IPS-11a (cell line): ENCODE data around the gene DNASE1L2.

Experiments used
- H3K4me3 ChIP-seq: one replicate; pipeline ENCODE4 v1.5.1; 2013; ENCODE audit warnings: low read depth, low read length, control low read depth

DNASE1L2 gene, protein sequence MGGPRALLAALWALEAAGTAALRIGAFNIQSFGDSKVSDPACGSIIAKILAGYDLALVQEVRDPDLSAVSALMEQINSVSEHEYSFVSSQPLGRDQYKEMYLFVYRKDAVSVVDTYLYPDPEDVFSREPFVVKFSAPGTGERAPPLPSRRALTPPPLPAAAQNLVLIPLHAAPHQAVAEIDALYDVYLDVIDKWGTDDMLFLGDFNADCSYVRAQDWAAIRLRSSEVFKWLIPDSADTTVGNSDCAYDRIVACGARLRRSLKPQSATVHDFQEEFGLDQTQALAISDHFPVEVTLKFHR

DNA sequence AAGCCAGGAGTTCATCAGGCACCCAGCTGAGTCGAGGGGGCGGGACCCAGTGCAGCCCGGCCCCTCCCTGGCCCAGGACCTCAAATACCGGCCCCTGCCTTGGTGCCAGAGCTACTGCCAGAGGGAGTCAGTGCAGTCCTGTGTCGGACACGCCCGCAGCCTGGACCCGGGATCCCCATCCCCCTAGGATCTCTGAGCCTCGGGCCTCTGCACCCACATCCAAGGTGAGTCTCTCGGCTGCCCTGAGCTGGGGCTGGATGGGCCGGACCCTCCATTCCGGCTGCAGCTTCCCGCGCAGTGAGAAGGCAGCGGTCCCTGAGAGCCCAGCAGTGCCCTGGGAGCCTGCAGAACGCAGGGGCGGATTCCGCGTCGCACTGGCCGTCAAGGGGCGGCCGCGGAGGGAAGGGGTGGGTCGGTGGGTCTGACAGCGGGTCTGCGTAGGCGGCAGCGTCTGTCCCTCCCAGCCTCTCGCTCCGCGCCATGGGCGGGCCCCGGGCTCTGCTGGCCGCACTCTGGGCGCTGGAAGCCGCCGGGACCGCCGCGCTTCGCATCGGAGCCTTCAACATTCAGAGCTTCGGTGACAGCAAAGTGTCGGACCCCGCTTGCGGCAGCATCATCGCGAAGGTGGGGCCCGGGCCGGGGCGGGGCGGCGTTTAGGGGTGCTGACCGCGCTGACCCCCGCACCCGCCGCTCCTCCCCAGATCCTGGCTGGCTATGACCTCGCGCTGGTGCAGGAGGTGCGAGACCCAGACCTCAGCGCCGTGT, at the start of gene DNASE1L2:
Gene DNASE1L2 (plus strand): TSS at position 108 of the 765 bp plus-strand sequence. CDS start 373 bp downstream, at position 481.
- H3K4me3 ChIP-seq, result peak within 1 kb of the TSS; percentile 13

DNA sequence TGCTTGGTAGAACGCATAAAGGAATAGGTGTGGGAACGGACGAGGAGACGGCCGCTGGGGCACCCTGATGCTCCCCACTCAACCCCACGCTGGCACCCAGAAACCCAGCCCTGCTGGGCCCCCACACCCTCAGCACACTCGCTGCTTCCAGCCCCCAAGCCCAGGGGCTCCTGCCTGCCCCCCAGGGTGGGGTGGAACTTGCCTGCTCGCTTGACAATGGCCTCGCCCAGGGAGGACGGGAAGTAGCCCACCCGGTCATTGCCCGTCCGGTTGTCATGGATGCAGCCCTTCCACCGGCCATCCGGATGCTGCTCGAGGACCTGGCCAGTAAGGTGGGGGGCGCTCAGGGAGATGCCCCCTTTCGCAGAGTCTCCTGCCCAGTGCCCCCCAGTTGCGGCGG, 49.7 kb upstream of the DNASE1L2 start:
- no peak overlapping the region for H3K4me3 ChIP-seq

DNA sequence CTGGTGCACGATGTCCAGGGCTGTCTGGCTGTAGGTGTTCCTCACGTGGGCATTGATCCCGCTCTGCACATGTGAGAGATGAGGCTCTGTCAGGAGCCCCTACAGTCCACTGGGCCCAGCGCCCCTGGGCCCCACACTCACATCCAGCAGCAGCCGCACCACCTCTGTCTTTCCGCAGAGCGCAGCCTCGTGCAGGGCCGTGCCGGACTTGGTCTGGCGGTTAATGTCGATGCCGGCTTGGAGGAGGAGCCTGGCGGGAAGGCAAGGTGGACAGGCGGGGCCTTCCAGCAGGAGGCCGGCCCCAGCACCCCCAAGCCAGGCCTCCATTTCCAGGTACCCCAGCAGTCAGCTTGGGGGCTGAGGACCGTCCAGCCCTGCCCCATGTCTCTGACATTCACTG, 49.0 kb upstream of the DNASE1L2 start:
- no peak overlapping the region for H3K4me3 ChIP-seq

DNA sequence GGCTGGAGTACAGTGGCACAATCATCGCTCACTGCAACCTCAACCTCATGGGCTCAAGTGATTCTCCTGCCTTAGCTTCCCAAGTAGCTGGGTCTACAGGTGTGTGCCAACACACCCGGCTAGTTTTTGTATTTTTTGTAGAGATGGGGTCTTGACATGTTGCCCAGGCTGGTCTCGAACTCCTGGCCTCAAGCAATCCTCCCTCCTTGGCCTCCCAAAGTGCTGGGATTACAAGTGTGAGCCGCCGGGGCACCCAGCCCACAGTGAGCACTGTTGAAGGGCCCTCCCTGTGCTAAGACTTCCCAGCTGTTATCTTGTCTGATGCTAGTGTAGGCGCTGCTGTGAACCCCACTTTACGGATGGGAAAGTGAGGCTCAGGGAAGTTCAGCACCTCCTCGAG, 47.8 kb upstream of the DNASE1L2 start:
- H3K4me3 ChIP-seq, result no peak overlapping the region

DNA sequence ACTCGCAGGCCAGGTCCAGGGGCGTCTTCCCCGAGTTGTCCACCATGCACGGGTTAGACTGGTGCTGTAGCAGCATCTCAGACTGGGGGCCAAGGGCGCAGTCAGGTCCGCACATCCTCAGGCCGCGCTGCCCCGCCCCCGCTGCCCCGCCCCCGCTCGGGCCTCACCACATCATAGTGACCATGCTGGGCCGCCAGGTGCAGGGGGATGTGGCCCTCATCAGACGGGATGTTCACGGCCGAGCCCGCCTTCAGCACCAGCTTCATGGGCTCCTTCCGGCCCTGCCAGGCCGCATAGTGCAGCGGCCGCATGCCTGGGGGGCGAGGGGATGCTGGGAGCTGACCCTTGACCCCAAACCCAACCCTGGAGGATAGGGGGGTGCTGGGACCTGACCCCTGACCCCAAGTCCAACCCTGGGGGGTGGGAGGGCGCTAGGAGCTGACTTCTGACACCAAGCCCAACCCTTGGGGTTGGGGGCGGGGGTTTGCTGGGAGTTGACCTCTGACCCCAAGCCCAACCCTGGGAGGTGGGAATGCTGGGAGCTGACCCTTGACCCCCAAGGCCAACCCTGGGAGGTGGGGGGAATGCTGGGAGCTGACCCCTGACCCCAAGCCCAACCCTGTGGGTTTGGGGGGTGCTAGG, 46.9 kb upstream of the DNASE1L2 start:
- H3K4me3 ChIP-seq, result no peak overlapping the region

DNA sequence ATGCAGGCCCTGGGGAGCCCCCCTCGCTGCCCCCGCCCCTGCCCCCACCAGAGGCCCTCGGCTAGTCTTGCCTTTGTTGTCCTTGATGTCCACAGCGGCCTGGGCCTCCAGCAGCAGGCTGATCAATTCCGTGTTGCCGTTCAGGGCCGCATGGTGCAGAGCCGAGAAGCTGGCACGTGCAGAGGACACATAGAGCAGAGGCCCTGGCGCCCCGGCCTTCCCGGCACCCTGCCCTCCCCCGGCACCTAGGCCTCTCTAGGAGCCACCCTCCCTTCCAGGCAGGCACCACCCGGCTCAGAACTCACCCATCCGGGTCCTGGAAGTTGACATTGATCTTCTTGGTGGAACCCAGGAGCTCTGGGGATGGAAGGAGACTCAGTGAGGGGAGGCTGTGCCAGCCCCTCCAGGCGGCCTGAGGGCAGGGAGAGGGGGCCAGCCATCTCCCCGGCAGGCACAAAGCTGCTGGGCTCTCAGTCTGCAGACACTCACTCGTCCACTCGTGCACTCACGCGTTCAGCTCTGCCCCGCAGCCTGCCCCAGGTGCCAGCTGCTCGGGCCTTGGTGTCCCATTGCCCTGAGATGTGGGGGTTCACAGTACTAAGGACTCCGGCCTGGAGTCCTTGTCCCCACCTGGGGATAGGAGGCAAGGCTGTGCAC, 46.1 kb upstream of the DNASE1L2 start:
- H3K4me3 ChIP-seq, result no peak overlapping the region

DNA sequence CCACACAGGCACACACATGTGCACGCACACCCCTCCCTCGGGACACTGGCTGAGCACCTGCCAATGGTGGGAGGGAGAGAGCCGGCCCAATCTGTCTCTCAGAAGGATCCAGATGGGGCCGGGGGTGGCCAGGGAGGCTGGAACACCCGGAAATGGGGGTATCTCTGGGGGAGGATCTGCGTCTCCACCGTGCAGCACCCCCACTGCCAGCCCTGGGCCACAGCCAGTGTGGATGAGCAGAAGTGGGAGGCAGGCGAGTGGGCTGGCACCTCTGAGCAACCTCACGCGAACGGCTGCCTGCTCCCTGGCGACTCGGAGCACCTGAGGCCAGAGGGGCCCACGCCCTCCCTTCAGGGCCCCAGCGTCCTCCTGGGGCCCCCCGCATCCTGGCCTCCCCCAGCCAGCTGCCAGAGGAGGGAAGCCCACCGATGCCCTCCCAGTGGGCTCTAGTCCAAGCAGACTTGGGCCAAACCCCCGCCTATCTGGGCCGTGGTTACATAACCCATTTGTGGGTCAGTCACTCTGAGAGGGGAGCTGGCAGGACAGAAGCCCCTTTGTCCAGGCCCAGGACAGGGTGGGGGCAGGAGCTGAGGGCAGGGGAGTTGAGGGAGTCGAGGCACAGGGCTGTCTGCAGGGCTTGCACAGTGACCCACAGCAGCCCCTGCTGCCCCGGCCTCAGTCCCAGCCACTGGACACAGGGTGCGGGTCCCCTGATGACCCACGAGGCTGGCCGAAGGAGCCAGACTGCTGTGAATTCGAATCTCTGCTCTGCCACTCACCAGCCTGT, 45.4 kb upstream of the DNASE1L2 start:
- no peak overlapping the region for H3K4me3 ChIP-seq

DNA sequence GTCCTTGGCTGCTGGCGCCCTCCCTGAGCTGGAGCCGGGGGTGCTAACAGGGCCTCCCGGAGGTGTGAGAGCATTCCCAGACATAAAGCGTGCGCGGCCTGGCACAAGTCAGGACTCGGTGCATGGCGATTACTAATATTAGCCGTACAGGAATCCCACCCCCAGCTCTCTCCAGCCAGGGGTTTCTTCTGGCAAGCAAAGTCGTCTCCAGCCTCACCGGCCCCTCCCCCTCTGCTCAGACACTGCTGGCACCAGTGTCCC, 44.9 kb upstream of the DNASE1L2 start:
- H3K4me3 ChIP-seq, result no peak overlapping the region

DNA sequence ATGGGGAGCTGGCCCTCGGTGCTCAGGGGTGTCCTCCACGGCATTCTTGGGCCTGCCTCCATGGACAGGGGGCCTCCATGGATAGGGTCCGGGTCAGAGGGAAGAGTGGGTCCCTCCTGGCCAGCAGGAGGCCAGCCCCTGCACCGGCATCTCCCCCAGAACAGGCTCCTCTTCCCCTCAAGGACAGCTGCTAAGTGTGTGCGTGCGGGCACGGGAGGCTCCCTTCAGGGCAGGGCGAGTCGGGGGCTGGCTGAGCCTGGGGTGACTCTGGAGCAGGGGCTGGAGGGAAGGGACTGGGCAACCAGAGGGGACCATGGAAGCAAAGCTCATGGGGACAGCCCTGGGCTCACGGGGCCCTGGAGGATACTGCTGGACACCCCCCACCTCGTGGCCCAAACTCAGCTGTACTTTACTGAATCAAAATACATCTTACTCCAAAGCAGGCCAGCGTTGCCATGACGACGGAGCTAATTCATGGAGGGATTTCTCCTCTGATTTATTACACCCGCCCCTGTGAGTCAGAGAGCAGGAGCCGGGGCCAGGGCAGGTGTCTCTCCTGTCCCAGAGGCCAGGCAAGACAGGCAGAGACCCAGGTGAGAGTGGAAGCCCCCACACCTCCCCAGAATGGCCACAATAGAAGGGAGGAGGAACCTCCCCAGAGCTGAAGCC, 41.9 kb upstream of the DNASE1L2 start:
- H3K4me3 ChIP-seq, result no peak overlapping the region

DNA sequence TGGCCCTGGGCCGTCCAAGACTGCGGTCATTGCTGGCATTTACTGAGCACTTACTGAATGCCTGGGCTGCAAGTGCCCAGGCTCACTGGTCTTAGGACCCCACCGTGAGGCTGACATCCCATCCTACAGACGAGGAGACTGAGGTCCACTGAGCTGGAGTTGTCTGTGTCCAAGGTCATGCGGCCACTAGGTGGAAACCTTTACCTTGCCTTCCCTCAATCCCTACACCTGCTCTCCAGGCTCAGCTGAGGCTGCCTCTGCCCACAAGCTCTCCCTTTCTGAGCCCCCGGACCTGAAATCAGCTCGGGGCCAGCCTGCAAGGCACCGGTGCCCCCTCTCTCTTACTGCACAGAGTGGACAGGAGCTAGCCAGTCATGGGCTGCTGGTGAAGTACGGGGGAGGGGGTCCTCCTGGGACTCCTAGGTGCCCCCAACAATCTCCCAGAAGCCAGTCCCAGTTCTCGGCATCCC, 41.4 kb upstream of the DNASE1L2 start:
- no peak overlapping the region for H3K4me3 ChIP-seq

DNA sequence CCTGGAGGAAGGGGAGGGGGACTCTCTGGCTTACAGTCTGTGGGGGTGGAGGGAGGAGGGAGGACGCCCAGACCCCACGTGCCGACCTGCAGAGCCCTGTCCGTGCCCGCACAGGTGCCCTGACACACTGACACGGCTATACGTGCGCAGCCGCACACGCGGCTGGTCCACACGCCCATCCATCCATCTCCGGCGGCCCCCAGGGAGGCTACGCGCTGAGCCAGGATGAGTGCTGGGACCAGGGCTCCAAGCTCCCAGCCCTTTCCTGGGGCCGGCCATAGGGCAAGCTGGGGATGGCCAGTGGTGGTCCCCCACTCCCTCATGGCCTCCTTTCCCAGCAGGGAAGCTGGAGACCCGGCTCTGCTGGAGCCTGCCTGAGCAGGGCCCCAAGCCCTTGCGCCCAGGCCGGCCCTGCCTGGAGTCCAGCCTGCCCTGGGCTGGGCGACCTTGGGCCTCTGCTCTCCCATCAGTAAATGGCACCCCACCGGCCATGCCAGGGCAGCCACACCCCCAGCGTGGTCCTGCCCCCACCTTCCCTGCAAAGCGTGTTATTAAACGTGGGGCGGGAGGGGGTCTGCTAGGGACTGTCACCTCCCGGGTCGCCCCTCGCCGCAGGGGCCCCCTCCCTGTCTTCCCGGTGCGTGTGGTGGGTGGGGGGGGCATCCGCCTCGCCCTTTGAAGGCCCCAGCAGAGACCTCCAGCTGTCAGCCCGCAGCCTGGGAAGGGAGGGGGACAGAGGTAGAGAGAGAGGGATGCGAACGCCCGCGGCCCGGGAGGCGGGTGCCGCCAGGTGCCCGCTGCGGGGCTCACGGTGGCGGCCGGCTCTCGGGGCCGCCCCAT, 40.7 kb upstream of the DNASE1L2 start:
- peak overlapping the region; percentile 30 for H3K4me3 ChIP-seq

DNA sequence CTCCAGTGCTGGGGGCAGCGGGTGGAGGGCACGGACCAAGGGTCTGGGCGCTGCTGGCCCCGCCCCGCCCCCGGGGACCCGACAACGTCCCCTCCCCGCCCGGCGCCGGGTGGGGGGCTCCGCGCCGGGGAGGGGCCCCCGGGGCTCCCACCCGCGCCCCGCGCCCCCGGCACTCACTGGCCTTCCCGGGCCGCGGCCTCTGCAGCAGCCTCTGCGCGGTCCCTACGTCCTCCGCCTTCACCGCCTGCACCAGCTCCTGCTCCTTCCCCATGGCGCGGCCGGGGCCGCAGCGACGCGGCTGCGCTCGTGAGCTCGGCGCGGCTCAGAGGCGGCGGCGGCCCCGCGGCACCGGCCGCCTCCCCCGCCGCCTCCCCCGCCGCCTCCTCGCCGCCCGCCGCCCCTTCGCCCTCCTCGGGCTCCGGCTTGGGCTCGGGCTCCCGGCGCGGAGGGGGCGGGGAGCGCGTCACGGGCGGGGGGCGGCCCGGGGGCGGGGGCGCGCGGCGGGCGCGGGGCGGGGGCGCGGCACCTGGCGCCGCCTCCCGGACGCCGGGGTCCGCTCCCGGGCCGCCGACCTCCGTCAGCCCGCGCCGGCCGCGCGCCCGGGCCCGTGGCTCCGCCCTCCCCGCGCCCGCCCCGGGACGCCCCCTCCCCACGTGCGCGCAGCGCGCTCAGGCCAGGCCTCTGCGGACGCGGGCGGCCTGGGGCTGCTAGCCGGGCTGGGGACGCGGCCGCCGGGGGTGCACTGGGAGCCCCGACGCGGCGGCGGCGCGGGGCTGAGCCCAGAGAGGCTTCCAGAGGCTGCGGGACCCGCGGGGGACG, 39.9 kb upstream of the DNASE1L2 start, which contains the start of gene CASKIN1:
Gene CASKIN1 (minus strand): TSS at position 444 of the 819 bp plus-strand sequence. CDS start 173 bp downstream, at position 271.
- peak within 1 kb of the TSS; percentile 37 for H3K4me3 ChIP-seq

DNA sequence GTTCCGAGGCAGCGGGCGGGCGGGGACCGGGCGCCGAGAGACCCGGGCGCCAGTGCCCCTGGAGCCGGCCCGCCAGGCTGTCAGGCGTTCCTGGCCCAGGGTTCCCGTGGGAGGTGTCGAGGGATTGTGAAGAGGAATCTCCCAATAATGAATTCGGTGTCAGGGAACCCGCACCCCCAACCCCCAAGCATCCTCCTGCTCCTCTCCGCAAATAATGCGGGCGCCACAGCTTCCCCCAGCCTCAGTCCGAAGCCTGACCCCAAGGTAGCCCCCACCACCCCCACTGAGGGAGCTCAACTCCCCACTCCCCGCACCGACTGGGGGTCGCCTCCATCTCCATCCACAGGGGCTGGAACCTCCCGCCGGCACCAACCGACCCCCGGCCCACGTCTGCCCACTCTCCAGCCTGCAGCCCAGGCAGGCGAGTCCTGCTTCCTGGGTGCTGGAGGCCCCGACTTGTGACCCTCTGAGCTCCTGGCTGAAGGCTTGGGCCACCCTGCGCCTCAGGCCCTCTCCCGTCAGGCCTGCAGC, 39.2 kb upstream of the DNASE1L2 start:
- peak overlapping the region; percentile 37 for H3K4me3 ChIP-seq

DNA sequence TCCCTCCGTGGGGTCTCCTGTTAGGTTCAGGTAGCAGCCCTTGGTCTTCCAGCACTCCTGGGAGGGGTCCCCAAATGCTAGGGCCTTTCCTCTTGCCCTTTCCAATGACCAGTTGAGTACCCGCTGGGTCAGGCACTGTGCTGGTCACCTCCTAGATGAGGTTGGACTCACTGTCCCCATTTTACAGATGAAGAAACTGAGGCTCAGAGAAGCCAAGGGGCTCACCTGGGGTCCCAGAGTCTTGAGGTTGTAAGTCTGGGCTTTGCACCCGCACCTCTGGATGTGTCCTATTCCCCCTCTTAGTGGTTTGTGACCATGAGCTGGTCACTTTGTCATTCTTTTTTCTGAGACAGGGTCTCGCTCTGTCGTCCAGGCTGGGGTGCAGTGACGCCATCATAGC, 38.5 kb upstream of the DNASE1L2 start:
- H3K4me3 ChIP-seq, result no peak overlapping the region

DNA sequence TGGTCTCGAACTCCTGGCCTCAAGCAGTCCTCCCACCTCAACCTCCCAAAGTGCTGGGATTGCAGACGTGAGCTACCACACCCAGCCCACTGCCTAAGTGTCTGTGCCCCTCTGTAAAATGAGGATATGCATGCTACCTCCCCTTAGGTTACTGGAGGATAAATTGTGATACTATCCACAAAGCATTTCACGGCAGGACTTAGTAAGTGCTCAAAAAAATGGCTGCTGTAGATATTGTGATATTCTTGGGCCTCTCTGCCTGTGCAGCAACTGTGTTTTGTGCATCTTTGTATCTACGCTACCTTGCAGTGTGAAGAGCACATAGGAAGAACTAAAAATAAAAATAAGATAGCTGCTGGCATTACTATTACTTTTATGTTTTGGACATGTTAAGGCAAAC, 38.0 kb upstream of the DNASE1L2 start:
- no peak overlapping the region for H3K4me3 ChIP-seq

DNA sequence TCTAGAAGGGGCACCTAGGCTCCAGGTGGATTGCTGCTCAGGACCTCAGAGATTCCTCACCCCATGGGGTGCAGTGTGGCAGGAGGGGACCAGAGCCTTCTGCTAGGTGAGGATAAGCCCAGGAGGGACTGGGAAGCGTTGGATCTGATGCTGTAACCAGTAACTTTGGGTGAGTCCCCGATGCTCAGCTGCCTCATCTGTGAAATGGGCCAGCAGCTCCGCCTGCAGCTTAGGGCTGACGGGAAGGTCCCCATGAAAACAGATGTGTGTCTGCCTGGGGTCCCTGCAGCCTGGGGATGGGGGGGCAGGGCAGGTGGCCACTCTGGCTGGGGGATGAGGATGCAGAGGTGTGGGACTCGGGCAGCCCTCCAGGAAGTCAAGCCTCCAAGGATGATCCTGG, 37.1 kb upstream of the DNASE1L2 start:
- no peak overlapping the region for H3K4me3 ChIP-seq

DNA sequence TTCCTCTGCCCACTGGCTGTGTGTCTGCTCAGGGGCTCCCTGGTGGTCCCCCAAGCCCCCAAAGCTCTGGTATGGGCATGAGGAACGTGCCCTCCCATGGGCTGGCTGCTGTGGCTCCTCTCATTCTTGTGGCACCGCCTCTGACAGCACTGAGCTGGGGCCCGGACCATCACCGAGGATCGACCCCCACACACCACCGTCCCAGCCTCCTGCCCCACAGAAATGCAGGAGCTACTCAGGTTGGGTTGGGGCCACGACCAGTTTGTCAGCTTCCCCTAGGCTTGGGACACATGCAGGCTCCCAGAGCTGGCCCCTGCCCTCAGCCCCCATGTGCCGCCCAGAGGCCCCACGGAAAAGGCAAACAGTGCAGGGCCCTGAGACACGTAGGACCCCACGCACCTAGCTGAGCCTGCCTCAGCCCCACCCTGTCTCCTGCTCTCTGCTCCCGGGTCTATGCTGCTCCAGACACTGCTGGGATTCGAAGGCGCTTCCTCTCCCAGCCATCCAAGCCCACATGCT, 36.6 kb upstream of the DNASE1L2 start:
- no peak overlapping the region for H3K4me3 ChIP-seq

DNA sequence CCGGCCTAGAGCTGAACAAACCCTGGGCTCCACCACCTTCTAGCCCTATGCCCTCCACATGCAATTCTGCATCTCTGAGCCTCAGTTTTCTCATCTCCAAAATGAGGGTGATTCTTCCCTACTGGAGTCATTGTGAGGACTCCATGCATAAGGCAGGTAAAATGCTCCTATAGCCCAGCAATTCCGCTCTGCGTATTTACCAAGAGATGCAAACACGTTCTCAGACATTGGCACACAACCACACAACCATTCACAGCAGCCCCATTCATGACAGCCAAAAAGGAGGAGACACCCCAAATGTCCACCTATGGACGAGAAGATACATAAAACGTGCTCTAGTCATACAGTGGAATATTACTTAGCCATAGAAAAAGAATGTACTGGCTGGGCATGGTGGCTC, 35.9 kb upstream of the DNASE1L2 start:
- no peak overlapping the region for H3K4me3 ChIP-seq
